Suprapubic skin (tissue), 4 donors: Measurements from ENCODE around the gene CREB5.

Source experiments
- CTCF ChIP-seq, 2 donors: fragments of 200-600 bp in 1 of 2; fragments of 450-650 bp in 1 of 2; sonication (generic) in 1 of 2; IDR thresholded peaks; one replicate each; pipeline ENCODE4 v1.5.1; 2016 to 2019; ENCODE audit warnings: antibody characterized with exemption in 2 of 2, mild to moderate bottlenecking in 1 of 2, moderate library complexity in 1 of 2
- EP300 ChIP-seq: sonication (generic); formaldehyde crosslinking; IDR thresholded peaks from one replicate; pipeline ENCODE4 v1.6.1; 2017; ENCODE audit warnings: antibody characterized with exemption
- POLR2A ChIP-seq, 2 donors: fragments of 450-650 bp; IDR thresholded peaks; one replicate each; pipeline ENCODE4 v1.6.1; 2017; ENCODE audit warnings: antibody characterized with exemption in 2 of 2, mild to moderate bottlenecking in 2 of 2, moderate library complexity in 2 of 2
- POLR2AphosphoS5 ChIP-seq, 3 donors: sonication (generic); formaldehyde crosslinking; IDR thresholded peaks; one replicate each; pipeline ENCODE4 v1.6.1; 2017; ENCODE audit warnings: antibody characterized with exemption in 3 of 3

- TF ChIP-seq CTCF (IDR thresholded peaks at IDR 0.05) = no peak
- no peak for TF ChIP-seq EP300
- TF ChIP-seq POLR2A (IDR thresholded peaks at IDR 0.05) = peak; percentile 11
- TF ChIP-seq POLR2AphosphoS5 (IDR thresholded peaks at IDR 0.05) = no peak
Measured at GRCh38 chr7:28732071-28732869, 320.0 kb downstream of the CREB5 start.
